Type B pancreatic cell (in vitro differentiated cells): Measurements from ENCODE around the gene PAIP2B. TPM values are rescaled to one million over a fixed set of nuclear protein-coding genes. Genes with fewer than 3 reads are reported as not detected.

ENCODE experiments used
- DNase-seq: peaks from one replicate; pipeline ENCODE4 v3.0.0; 2021; ENCODE audit warnings: mixed read lengths; ENCODE audit not compliant: unreplicated experiment; ENCODE audit errors: extremely low spot score
- H3K27ac Mint-ChIP-seq: 2 replicates; pipeline ENCODE4 v1.8.0; 2021; ENCODE audit warnings: mild to moderate bottlenecking, mixed read lengths
- H3K27me3 Mint-ChIP-seq: 2 replicates; pipeline ENCODE4 v1.8.0; 2021; ENCODE audit warnings: mixed read lengths
- H3K36me3 Mint-ChIP-seq: 2 replicates; pipeline ENCODE4 v1.8.0; 2021; ENCODE audit warnings: mixed read lengths
- H3K4me1 Mint-ChIP-seq: one replicate; pipeline ENCODE4 v1.8.0; 2021; ENCODE audit warnings: mixed read lengths; ENCODE audit not compliant: unreplicated experiment
- H3K4me3 Mint-ChIP-seq: 2 replicates; pipeline ENCODE4 v1.8.0; 2021; ENCODE audit warnings: mild to moderate bottlenecking, mixed read lengths
- H3K9me3 Mint-ChIP-seq: 2 replicates; pipeline ENCODE4 v1.8.0; 2021; ENCODE audit warnings: mixed read lengths
- total RNA-seq: library from RNA; stranded (reverse); gene quantifications from 2 replicates; pipeline ENCODE4 v1.2.1, GENCODE V29; 2021; ENCODE audit warnings: low replicate concordance
- TF ChIP-seq, protein P1 (sequence below): fragments of 200-600 bp; sonication (generic); conservative IDR thresholded peaks from 2 replicates; pipeline ENCODE4 v1.5.0; 2021; ENCODE audit warnings: antibody characterized with exemption, mild to moderate bottlenecking

The PAIP2B gene
- total RNA-seq, 1 donor from 2014 or later: 13.7 TPM

DNA sequence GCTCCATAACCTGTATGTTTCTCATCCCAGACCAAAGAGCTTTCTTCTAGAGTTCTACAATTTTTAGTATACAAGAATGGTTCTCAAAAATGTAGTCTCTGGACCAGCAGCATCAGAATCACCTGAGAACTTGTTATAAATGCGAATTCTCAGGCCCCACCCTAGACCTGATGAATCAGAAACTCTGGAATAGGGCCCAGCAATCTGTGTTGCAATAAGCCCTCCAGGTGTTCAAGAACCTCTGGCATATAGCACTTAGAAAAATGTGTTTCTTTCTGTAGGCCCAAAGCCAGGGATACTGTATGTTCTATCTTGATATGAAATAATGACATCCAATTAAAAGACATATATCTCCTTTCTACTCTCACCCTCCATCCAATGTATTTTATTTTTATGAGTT lies 10.4 kb downstream of the PAIP2B start:
- Mint-ChIP-seq H3K36me3 (no peaks in the 10 kb centered on the region), H3K27ac (peak overlapping the region; percentile 97), H3K9me3 (no peaks in the 10 kb centered on the region), H3K27me3 (no peaks in the 10 kb centered on the region), H3K4me1 (no peaks in the 10 kb centered on the region), H3K4me3 (no peak overlapping the region)
- TF ChIP-seq, protein P1, sequence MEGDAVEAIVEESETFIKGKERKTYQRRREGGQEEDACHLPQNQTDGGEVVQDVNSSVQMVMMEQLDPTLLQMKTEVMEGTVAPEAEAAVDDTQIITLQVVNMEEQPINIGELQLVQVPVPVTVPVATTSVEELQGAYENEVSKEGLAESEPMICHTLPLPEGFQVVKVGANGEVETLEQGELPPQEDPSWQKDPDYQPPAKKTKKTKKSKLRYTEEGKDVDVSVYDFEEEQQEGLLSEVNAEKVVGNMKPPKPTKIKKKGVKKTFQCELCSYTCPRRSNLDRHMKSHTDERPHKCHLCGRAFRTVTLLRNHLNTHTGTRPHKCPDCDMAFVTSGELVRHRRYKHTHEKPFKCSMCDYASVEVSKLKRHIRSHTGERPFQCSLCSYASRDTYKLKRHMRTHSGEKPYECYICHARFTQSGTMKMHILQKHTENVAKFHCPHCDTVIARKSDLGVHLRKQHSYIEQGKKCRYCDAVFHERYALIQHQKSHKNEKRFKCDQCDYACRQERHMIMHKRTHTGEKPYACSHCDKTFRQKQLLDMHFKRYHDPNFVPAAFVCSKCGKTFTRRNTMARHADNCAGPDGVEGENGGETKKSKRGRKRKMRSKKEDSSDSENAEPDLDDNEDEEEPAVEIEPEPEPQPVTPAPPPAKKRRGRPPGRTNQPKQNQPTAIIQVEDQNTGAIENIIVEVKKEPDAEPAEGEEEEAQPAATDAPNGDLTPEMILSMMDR: no peak
- DNase-seq: no peak

DNA sequence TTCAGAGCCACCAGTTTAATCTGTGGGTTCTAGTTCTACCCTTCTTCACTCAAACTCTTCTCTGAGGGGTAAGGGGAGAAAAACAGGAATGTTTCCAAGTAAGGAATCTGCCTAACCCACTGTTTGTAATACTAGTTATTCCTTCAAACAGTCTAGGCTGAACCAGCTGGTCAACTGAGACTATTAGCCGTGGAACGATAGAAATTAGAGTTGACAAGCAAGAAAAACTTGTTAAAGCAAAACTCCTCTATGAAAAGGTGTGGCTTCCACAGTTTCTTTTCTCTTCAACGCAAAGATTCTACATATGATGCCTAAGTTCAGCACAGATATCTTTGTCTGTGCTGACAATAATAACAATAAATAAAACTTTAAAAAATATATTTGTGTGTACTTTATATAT lies 11.5 kb downstream of the PAIP2B start:
- DNase-seq: no peak
- H3K36me3 Mint-ChIP-seq: no peaks in the 10 kb centered on the region

DNA sequence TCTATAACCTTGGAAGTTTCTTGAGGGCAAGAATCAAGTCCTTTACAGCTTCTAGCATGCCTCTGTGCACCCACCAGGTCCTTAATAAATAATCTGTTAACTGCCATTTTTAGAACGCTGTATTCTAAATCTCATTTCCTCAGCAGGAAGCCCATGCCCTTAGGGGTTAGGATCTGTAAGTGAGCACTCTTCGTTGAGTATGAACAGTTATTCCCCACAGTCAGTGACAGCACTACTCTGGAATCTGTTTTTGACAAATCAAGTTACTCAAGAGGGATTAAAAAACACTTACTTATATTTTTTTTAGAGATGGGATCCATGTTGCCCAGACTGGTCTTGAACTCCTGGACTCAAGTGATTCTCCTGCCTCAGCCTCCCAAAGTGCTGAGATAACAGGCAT lies 14.6 kb downstream of the PAIP2B start:
- H3K4me1 Mint-ChIP-seq: peaks cover 5% of the 10 kb centered on the region

More for the DNA sequence above, 11.5 kb downstream of the PAIP2B start:
- TF ChIP-seq, protein P1: no peak
- peak overlapping the region; percentile 97 for H3K27ac Mint-ChIP-seq
- peak overlapping the region; percentile 74 for H3K4me3 Mint-ChIP-seq
- no peaks in the 10 kb centered on the region for H3K9me3 Mint-ChIP-seq
- no peaks in the 10 kb centered on the region for H3K4me1 Mint-ChIP-seq
- no peaks in the 10 kb centered on the region for H3K27me3 Mint-ChIP-seq

DNA sequence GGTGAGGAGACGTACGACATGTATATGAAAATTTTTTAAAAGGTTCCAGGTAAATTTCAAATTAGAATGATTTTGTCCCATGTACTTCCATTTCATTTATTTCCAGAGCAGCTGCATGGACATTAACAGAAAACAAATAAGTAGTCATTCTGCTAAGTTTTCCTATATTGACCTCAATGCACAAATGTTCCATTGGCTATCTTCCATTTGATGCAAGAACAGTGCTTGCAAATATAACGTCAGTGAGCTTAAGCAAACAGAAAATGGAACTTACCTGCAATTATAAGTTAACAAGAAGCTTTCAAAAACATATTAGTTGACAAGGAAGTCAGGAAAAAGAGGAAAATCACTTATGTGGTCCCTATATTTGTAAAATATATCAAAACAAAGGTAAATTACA lies 16.6 kb downstream of the PAIP2B start:
- TF ChIP-seq, protein P1: no peak
- H3K27me3 Mint-ChIP-seq: no peaks in the 10 kb centered on the region
- no peaks in the 10 kb centered on the region for H3K9me3 Mint-ChIP-seq
- no peak overlapping the region for H3K27ac Mint-ChIP-seq
- no peak for DNase-seq
- H3K4me1 Mint-ChIP-seq: peaks cover 11% of the 10 kb centered on the region
- peaks cover 6% of the 10 kb centered on the region for H3K36me3 Mint-ChIP-seq
- no peak overlapping the region for H3K4me3 Mint-ChIP-seq

More for the DNA sequence above, 14.6 kb downstream of the PAIP2B start:
- no peaks in the 10 kb centered on the region for H3K9me3 Mint-ChIP-seq
- no peaks in the 10 kb centered on the region for H3K27me3 Mint-ChIP-seq
- TF ChIP-seq, protein P1: no peak
- no peak overlapping the region for H3K4me3 Mint-ChIP-seq
- DNase-seq: no peak
- H3K27ac Mint-ChIP-seq: no peak overlapping the region
- peaks cover 5% of the 10 kb centered on the region for H3K36me3 Mint-ChIP-seq

DNA sequence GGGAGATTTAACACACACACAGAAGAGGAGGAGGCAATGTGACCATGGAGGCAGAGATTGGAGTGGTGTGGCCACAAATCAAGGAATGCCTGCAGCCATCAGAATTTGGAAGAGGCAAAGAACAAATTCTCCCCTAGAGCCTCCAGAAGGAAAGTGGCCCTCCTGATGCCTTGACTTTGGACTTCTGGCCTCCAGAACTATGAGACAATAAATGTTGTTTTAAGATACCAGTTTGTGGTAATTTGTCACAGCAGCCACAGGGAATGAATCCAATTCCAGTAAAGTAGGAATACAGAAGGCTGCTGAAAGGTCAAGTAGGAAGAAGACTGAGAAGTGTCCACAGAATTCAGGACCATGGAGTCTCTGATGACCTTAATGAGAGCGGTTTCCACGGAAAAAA lies 18.1 kb downstream of the PAIP2B start:
- H3K4me3 Mint-ChIP-seq: no peak overlapping the region
- H3K36me3 Mint-ChIP-seq: peaks cover 6% of the 10 kb centered on the region
- H3K4me1 Mint-ChIP-seq: peaks cover 11% of the 10 kb centered on the region
- no peak overlapping the region for H3K27ac Mint-ChIP-seq
- H3K27me3 Mint-ChIP-seq: no peaks in the 10 kb centered on the region
- TF ChIP-seq, protein P1: no peak
- no peak for DNase-seq
- no peaks in the 10 kb centered on the region for H3K9me3 Mint-ChIP-seq

DNA sequence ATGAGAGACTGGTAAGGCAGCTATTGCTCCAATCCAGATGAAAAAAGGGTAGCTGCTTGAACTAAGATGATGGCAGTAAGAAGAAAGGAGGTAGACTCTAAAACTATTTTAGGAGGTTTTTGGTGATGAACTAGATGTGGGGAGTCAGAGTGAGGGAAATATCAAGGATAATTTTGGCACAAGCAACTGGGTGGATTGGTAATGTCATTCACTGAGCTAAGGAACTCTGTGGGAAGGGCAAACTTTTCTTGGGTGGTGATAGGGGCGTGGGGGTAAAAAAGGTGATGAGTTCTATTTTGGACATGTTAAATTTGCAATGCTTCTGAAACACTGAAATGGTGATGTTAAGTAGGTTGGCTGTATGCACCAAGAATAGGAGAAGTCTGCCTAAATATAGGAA lies 19.3 kb downstream of the PAIP2B start:
- no peak for DNase-seq
- H3K27ac Mint-ChIP-seq: no peak overlapping the region
- TF ChIP-seq, protein P1: no peak
- H3K9me3 Mint-ChIP-seq: no peaks in the 10 kb centered on the region
- peaks cover 6% of the 10 kb centered on the region for H3K36me3 Mint-ChIP-seq
- no peaks in the 10 kb centered on the region for H3K27me3 Mint-ChIP-seq
- H3K4me3 Mint-ChIP-seq: no peak overlapping the region
- H3K4me1 Mint-ChIP-seq: peaks cover 11% of the 10 kb centered on the region
